Measurements from ENCODE around the gene MRAP2.

MRAP2 gene, protein sequence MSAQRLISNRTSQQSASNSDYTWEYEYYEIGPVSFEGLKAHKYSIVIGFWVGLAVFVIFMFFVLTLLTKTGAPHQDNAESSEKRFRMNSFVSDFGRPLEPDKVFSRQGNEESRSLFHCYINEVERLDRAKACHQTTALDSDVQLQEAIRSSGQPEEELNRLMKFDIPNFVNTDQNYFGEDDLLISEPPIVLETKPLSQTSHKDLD

DNA sequence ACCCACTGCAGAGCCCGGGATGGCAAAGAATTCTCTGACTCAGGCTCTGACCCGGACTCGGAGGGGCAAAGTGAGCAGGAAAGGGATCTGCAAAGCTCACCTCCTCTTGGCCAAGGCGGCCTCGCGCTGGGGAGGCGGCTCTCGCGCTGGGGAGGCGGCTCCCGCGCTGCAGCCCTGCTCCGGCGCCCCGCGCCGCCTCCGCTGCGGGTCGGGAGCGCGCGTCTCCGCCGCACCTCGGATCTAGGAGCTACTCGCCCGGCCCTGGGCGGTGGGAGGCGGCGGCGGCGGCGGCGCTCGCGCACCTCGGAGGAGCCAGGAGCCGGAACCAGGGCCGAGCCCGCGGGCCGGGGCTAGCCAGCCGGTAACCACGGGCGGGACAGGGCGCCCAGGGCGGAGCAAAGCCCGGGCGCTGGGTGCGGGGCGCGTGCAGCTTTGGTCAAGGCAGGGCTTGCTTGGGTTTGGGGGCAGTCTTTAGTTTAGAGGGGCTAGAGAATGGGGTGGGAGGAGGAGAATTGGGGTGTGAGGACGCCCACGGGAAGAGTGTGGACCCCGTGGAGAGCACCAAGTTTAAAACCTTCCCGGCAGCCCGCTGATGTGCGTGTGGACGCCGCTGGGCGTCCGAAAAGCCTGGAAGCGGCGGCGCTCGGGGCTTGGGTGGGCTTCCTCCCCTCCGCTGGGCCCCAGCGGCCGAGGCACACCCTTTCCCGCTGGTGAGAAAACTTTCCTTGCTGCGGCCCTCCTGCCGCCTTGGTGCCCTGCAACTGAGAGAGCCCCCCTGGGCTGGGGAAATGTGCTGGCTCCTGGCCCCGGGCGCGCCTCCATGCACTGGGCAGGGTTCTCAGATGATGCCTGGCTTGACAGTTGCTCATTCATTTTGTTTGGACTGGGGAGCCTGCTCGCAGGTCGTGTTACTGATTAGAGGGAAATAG is at the start of gene MRAP2:
TSS of gene MRAP2 (plus strand) at position 250 of the 929 bp plus-strand sequence. CDS start 21,547 bp downstream, outside the sequence.
- DNase-seq, result no peak

DNA sequence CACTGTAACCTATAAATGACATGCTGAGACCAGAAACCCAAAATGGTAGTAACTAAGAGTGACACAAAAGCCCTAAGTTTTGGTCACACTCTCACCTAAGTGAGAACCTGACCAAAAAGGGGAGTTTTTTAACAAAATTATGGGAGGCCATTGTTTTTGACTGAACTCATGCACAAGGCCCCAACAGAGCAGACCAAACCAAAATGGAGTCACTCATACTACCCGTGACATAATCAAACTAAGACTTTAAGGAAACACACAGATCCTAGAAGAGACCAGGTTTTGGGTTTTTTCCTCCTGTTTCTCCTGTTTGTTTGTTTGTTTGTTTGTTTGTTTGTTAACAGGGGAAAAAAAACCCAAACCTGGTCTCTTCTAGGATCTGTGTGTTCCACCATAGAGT is 49.2 kb upstream of the MRAP2 start:
- no peak for DNase-seq

DNA sequence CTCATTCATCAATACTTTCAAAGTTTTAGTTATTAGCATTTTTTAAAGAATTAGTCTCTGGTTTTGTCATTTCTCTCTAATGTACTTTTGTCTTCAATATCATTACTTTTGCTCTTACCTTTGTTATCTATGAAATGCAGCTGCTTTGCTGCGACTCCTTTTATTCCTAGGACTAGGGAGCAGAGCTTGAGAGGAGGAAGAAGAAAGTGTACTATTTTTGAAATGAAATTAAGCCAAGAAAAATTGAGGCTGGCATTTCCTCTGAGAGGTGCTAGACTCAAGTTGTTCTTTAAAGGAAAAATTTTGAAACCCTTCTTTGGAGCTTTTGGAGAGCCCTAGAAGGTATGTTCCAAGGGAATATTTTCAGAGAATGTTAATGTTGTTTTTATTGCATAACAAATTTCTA is 48.3 kb upstream of the MRAP2 start:
- DNase-seq, result no peak

DNA sequence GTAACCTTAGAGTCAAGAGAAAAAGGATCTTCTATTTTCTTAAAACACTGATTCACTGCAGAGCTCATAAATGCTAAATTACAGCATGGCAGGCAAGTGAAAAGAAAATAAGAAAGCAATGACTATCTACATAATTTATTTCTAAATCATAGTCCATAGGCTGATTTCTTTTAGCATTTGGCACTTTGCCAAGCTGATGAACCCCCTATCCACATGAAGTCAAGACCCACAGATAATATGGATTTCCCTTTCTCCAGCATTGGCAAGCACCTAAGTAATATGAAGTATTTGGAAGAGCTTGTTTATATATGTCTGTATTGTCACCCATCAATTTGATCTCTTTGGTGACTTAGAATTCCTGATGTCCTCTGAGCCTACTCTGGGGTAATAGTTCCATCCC is 47.9 kb upstream of the MRAP2 start:
- no peak for DNase-seq

DNA sequence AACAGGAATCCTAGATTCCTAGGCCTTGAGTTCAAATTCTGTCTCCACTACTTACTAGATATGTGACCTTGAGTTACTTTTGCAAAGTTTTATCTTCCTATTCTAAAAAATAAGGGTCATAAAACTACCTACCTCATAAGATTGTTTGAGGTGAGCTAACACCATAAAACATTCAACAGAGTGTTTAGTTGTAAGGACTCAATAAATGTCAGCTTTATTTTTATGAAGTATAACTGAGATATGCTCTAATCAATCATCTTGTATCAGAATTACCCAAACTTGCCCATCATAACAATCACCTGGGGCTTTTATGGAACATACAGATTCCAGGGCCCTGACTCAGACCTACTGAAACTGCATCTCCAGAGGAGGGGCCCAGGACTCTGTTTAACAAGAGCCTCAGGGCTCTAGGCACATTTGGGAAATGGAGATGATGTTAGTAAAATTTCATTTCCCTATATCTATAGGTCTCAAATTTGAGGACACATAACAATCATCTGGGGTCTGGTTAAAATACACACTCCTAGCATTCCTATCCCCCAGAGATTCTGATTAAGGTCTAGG is 35.5 kb upstream of the MRAP2 start:
- DNase-seq, result no peak

DNA sequence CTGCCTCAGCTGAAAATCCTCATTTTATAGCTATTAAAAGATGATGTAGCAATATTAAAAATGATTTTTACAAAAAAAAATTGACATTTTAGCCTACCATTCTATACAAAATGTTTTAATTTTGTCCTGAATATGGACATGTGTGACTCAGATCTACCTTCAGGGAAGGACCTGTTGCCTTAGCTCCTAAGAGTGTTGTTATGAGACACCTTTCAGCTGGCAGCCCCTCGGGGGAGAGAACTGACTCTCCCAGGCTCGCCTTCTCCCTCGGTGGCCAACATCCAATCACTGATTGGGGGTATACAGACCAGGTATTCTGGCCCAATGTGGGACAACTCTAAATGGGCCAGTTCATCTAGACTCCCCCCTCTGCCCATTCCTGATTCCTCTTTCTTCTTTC is 32.5 kb upstream of the MRAP2 start:
- DNase-seq, result no peak

DNA sequence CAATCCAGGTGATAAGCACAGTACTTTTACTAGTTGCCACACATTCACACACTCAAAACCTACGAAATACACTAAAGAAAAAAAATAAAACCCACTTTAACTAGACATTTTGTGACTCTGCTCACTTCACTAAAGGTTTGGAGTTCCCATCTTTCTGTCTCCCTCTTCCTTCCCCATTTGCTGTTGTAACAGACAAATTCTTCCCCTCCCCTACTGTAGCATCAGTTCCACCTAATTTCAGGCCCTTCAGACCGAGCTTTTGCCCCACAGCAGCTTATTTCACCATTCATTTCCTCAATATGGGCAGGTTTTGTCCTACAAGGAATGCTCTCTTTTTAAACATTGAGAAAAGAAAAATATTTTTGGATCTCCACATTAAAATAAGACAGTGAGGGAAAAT is 31.3 kb upstream of the MRAP2 start:
- DNase-seq, result no peak

DNA sequence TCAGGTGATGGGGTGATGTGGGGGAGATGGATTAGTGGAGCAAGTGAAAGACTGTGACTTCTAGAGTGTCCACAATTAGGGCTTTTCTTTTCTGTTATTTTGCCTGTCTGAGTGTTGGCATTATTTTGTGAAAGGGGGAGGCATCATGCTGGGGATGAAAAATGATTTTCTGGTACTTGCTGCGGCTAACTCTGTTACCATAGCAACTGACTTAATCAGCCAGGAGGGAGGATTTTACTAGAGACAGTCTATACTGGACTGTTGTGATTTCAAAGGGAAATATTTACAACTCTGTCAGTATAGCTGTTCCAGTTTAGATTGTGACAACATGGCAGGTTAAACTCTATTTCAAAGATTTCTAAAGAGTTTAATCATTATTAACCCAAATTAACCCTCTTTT is 30.4 kb upstream of the MRAP2 start:
- no peak for DNase-seq

DNA sequence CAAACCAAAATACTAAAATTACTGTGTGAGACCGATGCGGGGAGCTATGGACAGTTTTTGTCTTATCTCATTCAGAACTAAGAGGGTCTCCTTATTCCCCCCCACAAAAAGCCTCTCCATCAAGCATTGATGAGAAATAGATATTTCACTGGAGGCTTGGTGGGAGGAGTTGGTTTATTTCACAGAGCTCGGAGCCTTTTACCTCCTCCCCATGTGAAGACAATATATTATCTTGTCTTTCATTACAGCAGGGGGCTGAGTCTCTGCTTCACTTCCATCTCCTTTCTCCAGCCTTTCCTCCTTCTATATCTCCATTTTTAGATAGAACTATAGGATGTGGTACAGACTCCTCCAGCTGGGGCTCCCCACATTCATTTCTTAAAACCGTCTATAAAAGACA is 29.9 kb upstream of the MRAP2 start:
- DNase-seq, result no peak

DNA sequence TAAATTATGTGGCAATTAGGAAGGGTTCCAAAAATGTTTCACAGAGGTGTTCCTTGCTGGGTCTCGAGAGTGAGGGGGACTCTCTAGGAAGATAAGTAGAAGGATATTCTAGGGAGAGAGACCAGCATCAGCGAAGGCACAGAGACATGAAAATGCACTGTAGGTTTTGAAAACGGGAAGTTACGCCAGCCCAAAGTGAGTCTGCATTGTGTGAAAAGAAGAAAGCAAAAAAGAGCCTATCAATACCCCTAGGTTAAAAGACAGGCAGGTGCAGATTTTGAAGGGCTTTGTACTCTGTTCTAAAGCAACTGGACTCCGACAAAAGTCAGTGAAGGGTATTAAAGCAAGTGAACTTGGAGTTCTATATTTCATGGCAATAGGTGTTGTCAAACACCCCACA is 25.7 kb upstream of the MRAP2 start:
- no peak for DNase-seq

DNA sequence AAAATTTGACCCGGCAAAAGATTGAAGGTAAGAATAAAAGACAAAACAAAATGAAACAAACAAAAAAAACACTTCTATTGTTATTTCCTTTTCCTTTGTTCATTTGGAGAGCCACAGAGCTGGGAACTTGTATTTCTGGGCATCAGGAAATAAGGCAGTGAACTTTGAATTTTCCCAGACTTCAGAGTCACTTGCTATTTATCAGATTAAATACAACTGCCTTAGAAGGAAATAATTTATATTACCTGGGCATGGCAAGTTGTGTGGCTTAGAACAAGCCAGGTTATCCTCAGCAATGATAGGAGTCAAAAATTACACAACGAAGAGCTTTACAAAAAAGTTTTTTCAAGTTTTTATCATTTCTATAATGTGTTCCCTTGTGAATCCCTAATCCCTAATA is 20.2 kb upstream of the MRAP2 start:
- DNase-seq, result no peak

DNA sequence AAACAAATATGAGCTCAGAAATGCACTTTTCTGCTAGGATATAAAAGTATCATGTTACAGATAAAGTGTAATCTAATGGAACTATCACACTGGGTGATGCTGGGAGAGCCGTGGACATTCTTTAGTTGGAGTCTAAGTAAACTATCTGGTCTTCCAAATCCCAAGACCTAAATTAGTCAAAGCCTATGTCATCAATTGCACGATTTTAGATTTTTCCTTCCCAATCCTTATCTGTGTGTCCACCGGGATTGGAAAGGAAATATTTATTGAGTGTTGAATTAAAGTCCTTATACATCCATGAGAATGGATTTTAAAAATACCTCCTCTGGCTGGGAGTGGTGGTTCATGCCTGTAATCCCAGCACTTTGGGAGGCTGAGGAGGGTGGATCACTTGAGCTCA is 19.6 kb upstream of the MRAP2 start:
- DNase-seq, result no peak

DNA sequence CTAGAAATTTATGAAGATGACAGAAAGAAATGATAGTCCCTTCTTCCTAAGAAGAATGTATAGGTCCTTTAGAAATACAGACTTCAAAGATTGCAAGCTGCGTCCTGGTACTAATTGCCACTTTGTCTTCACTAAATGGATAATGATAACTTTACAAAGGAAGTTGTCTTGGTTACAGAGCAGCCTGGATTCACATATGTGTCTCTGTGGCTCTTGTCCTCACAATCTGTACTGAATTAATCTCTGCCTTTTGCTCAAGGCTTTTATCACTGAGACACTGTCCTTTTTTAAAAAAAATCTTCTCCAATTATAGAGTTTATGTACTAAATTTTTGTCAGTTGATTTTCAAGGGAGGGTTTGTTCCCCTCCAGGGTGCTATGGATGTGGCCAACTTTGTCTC is 17.5 kb upstream of the MRAP2 start:
- no peak for DNase-seq

DNA sequence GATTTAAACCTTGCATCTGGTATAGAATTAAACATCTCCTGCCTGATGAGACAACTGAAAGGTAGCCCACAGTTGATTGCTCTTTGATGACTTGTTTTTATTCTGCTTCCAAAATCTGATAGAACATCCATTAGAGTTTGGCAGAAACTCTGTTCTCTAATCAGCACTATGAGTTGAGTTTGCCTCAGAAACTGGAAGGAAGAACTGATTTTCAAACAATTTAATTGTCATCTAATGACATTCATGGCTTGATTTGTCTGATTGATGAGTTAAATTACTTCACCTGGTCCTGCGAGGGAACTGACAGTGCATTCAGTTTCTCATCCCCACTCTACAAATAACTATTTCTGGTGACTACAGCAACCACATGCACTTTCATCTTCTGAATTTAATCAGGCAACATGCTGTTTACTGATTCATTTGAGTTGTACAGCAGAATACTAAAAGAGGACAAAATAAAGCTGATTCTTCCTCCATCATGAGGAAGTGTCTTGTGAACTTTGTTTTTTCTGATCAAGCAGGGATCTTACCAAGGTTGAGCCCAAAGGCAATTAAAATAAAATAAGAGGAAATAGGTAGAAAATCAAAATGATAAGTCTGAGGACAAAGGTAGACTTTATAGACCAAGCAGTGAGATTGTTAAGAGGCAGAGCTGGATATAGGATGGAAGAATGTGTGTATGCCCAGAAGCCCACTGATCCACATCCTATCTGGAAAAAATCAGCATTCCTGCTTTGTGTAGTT is 15.7 kb upstream of the MRAP2 start:
- no peak for DNase-seq

DNA sequence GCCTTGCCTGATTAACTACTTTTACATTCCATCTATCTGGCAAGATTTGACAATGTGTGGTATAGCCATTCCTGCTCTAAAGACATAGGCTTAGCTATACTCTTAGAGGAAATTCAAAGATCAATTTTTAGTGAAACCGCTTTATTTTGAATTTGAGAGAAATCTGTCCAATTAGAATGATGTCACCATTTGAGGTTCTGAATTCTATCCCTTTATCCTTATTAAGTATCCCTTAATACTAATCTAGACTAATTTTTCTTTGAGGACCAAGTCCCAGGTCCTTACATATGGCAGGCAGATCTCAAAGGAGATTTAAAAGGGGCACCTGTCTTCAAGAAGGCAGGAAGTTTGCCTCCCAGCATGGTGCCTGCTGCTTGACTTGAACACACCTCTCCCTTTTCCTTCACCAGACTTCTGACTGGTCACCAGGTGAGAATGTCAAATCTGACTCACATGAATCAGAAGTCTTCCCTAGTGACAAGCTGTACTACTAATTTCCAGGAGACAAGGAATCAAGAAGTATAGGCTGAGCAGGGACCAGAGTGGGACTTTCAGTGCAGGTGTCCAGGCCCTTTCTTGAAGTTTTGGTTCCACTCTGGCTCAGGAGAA is 15.0 kb upstream of the MRAP2 start:
- DNase-seq, result no peak

DNA sequence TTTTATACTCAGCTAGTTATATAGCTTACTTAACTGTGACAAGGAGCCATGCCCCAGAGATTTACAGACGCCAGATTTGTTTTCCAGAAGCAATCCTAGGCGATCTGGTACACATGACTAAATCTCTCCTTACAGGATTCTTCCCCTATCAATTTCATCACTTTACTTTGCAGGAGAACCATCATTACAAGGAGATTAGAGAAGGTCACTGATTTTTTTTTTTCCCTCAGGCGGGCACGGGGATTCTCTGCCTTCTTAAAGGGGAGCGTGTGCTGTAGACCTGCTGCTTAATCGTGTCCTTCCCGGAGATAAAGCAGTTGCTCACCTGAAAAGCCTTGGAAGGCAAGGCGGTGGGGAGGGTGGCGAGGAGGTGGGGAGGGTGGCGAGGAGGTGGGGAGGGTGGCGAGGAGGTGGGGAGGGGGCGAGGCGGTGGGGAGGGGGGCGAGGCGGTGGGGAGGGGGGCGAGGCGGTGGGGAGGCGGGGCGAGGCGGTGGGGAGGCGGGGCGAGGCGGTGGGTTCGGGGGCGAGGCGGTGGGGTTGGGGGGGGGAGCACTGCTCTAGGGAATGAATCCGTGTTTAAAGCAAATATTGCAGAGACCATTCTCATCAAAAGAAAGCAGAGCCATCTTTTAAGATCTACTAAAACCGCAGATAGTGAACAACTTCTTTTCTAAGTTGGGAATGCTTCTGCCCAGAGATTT is 14.3 kb upstream of the MRAP2 start:
- no peak for DNase-seq

DNA sequence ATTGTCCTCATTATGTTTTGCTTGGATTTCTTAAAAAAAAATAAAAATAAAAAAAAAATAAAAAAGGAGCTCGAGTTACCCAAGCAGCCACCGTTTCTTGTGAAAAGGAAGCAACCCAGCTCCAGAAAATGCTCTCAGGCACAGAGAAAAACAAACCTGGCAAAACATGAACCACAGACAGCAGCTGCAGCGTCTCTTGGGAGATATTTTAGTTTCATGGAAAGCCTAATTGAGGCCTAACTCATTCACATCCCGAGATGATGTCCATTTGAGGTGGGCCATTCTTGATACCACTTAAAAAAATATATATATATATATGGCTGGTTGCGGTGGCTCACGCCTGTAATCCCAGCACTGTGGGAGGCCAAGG is 13.7 kb upstream of the MRAP2 start:
- no peak for DNase-seq

DNA sequence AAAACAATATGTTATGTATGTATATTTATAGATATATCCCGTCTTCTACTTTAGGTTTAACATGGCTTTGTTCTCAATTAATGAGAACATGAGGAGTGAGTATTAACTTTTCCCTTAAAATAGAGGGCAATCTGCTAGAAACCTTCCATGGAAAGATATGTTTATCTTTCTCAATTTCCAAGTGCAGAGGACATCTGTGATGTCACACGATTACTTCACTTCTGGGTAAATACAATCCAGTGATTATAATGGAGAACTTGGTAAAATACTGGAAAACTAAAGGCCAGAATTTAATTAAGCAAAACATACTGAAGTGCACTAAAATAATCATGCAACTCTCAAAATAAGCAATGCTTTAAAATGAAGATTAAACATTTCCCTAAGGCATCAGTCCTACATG is 11.9 kb upstream of the MRAP2 start:
- DNase-seq, result no peak

DNA sequence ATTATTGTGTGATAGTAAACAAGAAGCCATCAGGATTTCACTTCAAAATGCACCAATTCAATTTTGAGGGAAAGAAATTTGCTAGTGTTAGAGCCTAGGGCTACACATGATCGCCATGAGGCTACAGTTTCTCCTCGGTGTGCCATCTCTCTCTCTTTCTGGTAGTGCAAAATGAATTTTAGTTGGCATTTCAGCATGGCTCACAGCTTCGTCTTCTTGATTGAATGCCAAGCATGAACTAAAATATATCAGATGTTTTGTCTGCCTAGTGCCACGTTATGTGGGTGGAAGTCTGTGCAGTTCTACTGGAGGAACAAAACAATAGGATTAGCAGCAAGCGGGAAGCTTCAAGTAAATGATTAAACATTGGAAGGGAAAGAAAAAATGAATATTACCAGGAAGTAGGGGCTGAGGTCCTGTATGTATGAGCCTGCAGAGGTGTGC is 6.8 kb upstream of the MRAP2 start:
- peak in 1 of 2 donors; percentile 21 for DNase-seq

DNA sequence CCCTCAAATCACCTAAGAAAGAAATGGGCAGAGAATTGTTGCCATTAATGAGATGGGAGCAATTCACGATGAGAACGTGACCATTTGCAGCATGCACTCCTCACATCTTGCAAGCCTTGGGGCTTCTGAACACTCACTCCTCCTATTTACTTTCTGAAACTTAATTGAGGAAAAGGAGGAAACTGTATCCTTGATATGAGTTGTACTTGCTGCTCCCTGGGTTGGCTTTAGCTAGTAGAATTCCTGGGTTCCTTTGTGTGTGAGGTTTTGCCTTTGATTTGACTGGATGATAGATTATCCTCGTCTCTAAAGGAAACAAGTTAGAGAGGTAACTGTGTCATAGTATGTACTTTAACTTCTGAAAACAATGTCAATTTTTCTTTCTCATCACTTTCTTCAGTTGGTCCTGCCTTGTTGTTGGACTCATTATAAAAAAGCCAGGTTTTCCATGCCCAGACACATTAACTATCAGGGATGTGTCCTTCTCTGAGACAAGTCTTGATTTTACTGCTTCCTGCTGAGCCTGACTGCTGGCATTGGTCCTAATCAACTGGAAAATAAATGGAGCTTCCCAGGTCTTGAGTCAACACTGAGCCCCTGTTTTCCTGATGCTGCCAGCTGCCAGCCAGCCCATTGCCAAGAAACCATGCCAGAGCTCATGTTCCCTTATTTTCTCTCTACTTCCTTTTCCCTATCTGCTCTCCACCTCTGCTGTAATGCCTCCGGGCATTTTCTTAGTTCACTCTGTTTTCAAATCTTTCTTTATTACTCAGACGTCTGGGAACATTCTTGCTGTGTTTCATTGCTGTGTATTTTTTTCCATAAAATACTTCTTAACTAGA is 6.0 kb upstream of the MRAP2 start:
- DNase-seq, result no peak

DNA sequence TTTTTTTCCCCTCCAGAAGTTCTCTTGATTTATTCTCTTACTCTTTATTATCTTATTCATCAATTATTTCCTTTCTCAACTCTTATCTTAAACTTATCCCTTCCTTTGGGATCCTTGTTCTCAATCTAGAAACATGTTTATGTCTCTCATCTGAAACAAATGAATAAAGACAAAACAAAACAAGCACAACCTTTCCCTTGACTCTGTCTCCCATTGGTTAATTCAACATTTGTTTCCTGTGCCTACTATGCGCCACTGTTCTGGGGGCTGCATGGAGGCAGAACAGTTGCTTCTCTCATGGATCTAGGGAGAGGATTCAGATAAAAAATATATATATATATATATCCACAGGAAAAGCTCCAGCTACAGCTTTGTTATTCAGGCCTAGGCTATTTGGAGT is 5.2 kb upstream of the MRAP2 start:
- DNase-seq, result no peak

All from hippocampal formation (tissue), 2 donors.